Neural cell (in vitro differentiated cells): ENCODE data around the gene RPS6KA1.
"Not testable (repeated sequence)": the region's sequence is repeated elsewhere in the genome, so short reads cannot be mapped to it uniquely, and the experiment has no call there.

ENCODE experiments used
- EP300 ChIP-seq: fragments of 450-650 bp; conservative IDR thresholded peaks from 2 replicates; pipeline ENCODE4 v1.6.1; 2014; ENCODE audit warnings: antibody characterized with exemption, mild to moderate bottlenecking, moderate library complexity; ENCODE audit not compliant: poor library complexity, severe bottlenecking
- EZH2 ChIP-seq: fragments of 200-600, 300-800 bp; shearing (Covaris generic), sonication (generic); IDR thresholded peaks from 2 replicates; pipeline ENCODE4 v1.6.1; 2014; ENCODE audit warnings: antibody characterized with exemption, low read length, borderline replicate concordance, mild to moderate bottlenecking; ENCODE audit not compliant: insufficient read depth, poor library complexity, severe bottlenecking
- POLR2AphosphoS5 ChIP-seq: IDR thresholded peaks from 2 replicates; pipeline ENCODE4 v1.6.1; 2012
- TF ChIP-seq, protein P1 (sequence below): fragments of 450-650 bp; IDR thresholded peaks from 2 replicates; pipeline ENCODE4 v1.5.1; 2014; ENCODE audit warnings: antibody characterized with exemption, mild to moderate bottlenecking, moderate library complexity; ENCODE audit not compliant: poor library complexity, severe bottlenecking
- TF ChIP-seq, protein P2 (sequence below): IDR thresholded peaks from 2 replicates; pipeline ENCODE4 v1.6.1; 2012; ENCODE audit warnings: borderline replicate concordance

DNA sequence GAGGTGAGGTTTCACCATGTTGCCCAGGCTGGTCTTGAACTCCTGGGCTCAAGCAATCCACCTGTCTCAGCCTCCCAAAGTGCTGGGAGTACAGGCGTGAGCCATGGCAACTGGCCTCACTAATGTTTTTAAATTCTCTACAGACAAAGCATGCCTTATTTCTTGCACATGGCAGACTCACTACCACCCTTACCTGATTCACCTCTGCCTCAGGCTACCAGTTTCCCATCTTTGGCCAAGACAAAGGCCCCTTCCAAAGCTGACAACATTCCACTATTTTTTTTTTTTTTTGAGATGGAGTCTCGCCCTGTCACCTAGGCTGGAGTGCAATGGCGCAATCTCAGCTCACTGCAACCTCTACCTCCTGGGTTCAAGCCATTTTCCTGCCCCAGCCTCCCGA lies 13.7 kb upstream of the RPS6KA1 start:
- not testable (repeated sequence) for TF ChIP-seq EZH2, POLR2AphosphoS5, EP300
- TF ChIP-seq, protein P1, sequence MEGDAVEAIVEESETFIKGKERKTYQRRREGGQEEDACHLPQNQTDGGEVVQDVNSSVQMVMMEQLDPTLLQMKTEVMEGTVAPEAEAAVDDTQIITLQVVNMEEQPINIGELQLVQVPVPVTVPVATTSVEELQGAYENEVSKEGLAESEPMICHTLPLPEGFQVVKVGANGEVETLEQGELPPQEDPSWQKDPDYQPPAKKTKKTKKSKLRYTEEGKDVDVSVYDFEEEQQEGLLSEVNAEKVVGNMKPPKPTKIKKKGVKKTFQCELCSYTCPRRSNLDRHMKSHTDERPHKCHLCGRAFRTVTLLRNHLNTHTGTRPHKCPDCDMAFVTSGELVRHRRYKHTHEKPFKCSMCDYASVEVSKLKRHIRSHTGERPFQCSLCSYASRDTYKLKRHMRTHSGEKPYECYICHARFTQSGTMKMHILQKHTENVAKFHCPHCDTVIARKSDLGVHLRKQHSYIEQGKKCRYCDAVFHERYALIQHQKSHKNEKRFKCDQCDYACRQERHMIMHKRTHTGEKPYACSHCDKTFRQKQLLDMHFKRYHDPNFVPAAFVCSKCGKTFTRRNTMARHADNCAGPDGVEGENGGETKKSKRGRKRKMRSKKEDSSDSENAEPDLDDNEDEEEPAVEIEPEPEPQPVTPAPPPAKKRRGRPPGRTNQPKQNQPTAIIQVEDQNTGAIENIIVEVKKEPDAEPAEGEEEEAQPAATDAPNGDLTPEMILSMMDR, result not testable (repeated sequence)
- TF ChIP-seq, protein P2, sequence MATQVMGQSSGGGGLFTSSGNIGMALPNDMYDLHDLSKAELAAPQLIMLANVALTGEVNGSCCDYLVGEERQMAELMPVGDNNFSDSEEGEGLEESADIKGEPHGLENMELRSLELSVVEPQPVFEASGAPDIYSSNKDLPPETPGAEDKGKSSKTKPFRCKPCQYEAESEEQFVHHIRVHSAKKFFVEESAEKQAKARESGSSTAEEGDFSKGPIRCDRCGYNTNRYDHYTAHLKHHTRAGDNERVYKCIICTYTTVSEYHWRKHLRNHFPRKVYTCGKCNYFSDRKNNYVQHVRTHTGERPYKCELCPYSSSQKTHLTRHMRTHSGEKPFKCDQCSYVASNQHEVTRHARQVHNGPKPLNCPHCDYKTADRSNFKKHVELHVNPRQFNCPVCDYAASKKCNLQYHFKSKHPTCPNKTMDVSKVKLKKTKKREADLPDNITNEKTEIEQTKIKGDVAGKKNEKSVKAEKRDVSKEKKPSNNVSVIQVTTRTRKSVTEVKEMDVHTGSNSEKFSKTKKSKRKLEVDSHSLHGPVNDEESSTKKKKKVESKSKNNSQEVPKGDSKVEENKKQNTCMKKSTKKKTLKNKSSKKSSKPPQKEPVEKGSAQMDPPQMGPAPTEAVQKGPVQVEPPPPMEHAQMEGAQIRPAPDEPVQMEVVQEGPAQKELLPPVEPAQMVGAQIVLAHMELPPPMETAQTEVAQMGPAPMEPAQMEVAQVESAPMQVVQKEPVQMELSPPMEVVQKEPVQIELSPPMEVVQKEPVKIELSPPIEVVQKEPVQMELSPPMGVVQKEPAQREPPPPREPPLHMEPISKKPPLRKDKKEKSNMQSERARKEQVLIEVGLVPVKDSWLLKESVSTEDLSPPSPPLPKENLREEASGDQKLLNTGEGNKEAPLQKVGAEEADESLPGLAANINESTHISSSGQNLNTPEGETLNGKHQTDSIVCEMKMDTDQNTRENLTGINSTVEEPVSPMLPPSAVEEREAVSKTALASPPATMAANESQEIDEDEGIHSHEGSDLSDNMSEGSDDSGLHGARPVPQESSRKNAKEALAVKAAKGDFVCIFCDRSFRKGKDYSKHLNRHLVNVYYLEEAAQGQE, result not testable (repeated sequence)
